ENCODE data around the gene IDE.
"Not testable (repeated sequence)": the region's sequence is repeated elsewhere in the genome, so short reads cannot be mapped to it uniquely, and the experiment has no call there.

IDE gene

GRCh38 chr10:92573798-92574547 is at the start of gene IDE:
IDE (minus strand) TSS chr10:92574093; CDS start chr10:92574019, 74 bp downstream.
- DNase-seq (ENCODE audit: low spot score) (peak; percentile 75), FAIRE-seq (no peak)

GRCh38 chr10:92619368-92619767 is 45.5 kb upstream of the IDE start:
- FAIRE-seq (no peak), DNase-seq (ENCODE audit: low spot score) (no peak)

DNA sequence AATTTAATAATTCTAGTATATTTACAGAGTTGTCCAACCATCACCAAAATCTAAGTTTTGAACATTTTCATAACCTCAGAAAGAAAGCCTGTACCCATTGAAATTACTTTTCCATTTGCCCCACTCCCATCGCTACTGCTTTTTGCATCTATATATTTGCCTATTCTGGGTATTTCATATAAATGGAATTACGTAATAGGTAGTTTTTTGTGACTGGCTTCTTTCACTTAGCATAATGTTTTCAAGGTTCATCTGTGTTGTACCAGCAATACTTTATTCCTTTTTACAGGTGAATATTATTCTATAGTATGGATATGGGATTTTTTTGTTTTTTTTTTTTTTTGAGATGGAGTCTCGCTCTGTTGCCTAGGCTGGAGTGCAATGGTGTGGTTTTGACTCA is 41.6 kb upstream of the IDE start:
- no peak for FAIRE-seq

DNA sequence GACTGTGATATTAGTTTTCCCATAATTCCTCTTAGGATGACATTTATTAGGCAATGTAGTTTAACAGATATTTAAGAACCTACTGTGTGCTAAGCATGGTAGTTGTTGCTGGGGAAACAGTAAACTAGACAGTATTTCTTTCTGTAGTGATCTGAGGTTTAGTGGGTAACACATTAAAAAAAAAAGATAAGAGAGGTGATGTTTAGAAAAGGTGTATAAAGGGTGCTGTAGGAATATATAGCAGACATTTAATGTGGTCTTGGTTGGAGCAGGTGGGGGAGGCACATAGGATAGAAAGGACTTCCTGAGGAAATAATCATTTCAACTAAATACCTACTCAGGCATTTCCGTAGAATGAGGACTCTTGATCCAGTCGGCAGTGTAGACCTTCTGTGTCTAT is 30.9 kb upstream of the IDE start:
- DNase-seq (ENCODE audit: low spot score), result no peak
- no peak for FAIRE-seq

More for the DNA sequence above, 41.6 kb upstream of the IDE start:
- no peak for DNase-seq (ENCODE audit: low spot score)

DNA sequence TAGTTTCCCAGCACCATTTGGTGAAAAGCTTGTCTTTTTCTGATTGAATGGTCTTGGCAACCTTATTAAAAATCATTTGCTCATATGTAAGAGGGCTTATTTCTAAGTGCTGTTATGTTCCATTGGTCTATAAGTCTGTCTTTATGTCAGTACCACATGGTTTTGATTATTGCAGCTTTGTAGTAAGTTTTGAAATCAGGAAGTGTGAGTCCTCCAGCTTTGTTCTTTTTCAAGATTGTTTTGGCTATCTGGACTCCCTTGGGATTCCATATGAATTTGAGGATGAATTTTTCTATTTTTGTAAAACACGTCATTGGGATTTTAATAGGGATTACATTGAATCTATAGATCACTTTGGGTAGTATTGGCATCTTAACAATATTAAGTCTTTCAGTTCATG is 24.4 kb upstream of the IDE start:
- FAIRE-seq, result no peak
- no peak for DNase-seq (ENCODE audit: low spot score)

GRCh38 chr10:92595505-92595904 is 21.6 kb upstream of the IDE start:
- FAIRE-seq, result no peak

GRCh38 chr10:92593619-92594588 is 20.0 kb upstream of the IDE start:
- FAIRE-seq (peak; percentile 15), DNase-seq (ENCODE audit: low spot score) (no peak)

More at GRCh38 chr10:92595505-92595904, 21.6 kb upstream of the IDE start:
- DNase-seq (ENCODE audit: low spot score), result no peak

- DNase-seq (ENCODE audit: low spot score), result peak; percentile 93
- FAIRE-seq, result peak; percentile 90
Measured at GRCh38 chr10:92592761-92593618, 19.1 kb upstream of the IDE start, which contains the start of gene KIF11. KIF11 (plus strand) TSS chr10:92593130; CDS start chr10:92593376, 246 bp downstream.

DNA sequence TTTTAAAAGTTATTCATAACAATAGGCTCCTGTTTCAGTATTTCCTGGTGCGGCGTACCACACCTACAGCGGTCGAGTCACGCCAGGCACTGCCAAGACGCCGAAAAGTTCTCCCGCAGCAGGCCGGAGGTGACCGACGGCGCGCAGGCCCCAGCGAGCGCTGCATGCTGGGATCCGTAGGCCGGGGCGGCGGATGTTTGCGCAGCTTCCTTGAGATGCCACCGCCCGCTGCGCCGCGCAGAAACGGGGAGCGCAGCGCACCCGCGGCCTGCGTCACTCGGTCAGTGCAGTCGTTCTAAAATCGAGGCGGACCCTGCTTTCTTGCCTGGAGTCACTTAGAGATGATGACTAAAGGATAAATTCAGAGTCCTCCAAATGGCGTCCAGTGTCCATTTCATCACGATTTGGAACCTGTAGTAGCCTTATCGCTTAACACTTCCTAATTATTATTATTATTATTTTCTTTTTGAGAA is 17.7 kb upstream of the IDE start:
- DNase-seq (ENCODE audit: low spot score) (peak; percentile 75), FAIRE-seq (peak; percentile 65)

GRCh38 chr10:92590623-92591549 is 17.0 kb upstream of the IDE start:
- no peak for FAIRE-seq
- DNase-seq (ENCODE audit: low spot score), result peak; percentile 20

DNA sequence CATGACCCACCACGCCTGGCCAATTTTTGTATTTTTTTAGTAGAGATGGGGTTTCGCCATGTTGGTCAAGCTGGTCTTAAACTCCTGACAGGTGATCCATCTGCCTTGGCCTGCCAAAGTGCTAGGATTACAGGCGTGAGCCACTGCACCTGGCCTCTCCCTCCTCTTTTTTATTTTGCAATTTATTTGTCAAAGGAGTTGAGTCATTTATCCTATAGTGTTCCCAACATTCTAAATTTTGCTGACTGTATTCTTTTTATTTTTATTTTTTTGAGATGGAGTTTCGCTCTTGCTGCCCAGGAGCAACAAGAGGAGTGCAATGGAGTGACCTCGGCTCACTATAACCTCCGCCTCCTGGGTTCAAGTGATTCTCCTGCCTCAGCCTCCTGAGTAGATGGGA is 8.5 kb upstream of the IDE start:
- FAIRE-seq; DNase-seq (ENCODE audit: low spot score): not testable (repeated sequence)

GRCh38 chr10:92575961-92576360 is 2.1 kb upstream of the IDE start:
- DNase-seq (ENCODE audit: low spot score) (peak; percentile 68), FAIRE-seq (peak; percentile 72)

DNA sequence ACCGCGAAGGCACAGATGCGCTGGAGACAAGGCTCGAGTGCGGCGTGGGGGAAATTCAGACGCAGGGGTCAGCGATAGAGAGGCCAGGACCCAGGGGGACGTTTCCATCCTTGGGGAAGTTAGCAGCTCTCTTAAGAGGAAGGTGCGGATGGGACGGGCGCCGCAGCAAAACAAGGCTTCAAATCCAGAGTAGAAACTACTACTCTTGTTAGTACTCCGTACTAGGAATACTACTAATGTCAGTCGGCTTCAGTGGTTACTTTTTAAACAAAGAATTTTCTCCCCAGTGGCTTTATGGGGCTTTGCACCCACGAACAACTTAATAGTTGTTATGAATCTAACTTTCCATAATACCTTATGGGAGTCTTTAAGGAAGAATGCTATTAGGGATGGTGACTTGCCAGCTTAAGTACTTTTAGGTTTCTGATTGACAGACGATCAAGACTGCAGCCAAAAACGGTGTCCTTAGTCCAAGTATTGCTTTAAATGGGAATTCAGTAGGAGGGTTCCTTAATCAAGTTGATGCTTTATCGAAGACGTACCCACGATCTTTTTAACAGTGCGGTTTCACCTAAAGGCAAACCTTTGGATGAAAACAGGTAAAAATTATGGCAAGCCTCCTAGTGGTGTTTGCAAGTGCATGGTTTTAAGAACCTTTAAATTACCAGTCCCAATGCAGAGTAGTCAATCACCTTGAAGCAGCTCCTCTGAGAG is 812 bp upstream of the IDE start:
- DNase-seq (ENCODE audit: low spot score) (no peak), FAIRE-seq (no peak)

- FAIRE-seq (no peak), DNase-seq (ENCODE audit: low spot score) (peak; percentile 39)
Measured at GRCh38 chr10:92573091-92573797, 649 bp downstream of the IDE start.

GRCh38 chr10:92572362-92573090 is 1.4 kb downstream of the IDE start:
- FAIRE-seq (no peak), DNase-seq (ENCODE audit: low spot score) (no peak)

DNA sequence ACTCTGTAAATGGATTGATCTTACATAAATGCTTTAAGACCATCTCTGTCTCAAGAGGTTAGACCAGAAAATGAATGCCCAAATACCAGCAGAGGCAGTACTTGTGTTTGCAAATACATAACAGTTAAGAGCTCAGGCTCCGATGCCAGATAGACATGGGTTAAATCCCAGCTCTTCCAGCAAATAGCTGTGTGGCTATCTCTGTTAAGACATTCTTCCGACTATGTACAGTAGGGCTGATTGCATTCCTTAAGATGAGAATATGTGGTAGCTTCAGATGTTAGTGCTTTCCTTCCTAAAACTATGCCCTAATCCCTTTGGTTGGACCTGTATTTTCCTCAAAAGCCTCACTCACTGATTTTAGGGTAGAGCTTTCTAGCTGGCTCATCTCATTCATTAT is 2.2 kb downstream of the IDE start:
- FAIRE-seq, result no peak
- no peak for DNase-seq (ENCODE audit: low spot score)

GRCh38 chr10:92569663-92570062 is 4.2 kb downstream of the IDE start:
- FAIRE-seq; DNase-seq (ENCODE audit: low spot score): not testable (repeated sequence)

GRCh38 chr10:92569071-92569470 is 4.8 kb downstream of the IDE start:
- DNase-seq (ENCODE audit: low spot score) (no peak), FAIRE-seq (no peak)
